NCI-H2107 (cell line): ENCODE data around the gene TRMT6.

ENCODE experiments used
- DNase-seq: peaks from one replicate; lab custom pipeline; 2025; lab: John Stamatoyannopoulos, UW

Gene TRMT6

DNA sequence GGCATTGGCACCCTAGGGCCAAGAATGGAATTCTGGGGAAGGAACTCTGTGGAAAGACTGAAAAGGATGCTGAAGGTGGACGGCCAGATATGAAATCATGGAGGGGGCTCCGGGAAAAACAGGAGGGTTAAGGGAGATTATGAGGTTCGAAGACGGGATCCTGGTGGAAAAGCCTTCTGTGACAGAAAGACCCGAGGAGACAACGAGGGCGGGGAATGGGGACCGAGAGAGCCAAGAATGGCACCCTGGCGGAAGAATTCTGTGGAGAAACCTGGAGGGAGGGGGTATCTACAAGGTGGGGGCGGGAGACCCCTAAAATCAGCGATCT, 426 bp downstream of the TRMT6 start:
- no peak for DNase-seq

DNA sequence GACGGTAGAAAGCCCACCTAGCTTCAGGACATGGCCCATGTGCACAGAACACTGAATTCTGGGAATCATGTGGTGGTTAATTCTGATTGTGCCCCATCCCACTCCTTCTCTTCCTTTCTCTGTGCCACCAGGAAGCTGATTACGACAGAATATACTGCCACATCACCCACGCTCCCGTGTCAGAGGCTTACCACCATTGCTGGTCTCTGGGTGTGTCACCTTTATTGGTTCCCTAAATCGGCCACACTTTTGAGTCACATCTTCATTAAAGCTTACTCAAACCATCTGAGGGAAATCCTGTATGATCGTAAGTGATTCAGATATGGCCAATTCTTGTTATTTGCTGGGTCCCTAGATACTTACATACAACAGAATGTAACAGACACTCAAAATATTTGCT, 3.1 kb downstream of the TRMT6 start:
- DNase-seq, result no peak

DNA sequence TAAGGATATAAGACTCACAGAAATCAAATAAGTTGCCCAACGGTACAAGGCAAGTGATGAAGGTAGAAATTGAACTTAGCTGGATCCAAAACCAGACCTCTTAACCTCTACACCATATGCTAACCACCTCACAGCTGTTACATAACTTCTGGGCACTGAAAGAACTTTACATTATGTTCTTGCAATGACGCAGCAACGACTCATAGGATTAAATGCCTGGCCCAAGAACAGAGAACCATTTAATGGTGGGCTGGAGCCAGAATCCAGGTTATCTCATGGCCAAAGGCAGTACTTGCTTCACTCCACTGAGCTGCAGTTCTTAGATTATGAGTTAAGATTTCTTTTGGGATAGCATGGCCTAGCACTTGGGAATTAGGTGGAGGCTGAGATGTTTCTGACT, 4.4 kb downstream of the TRMT6 start:
- DNase-seq, result no peak

DNA sequence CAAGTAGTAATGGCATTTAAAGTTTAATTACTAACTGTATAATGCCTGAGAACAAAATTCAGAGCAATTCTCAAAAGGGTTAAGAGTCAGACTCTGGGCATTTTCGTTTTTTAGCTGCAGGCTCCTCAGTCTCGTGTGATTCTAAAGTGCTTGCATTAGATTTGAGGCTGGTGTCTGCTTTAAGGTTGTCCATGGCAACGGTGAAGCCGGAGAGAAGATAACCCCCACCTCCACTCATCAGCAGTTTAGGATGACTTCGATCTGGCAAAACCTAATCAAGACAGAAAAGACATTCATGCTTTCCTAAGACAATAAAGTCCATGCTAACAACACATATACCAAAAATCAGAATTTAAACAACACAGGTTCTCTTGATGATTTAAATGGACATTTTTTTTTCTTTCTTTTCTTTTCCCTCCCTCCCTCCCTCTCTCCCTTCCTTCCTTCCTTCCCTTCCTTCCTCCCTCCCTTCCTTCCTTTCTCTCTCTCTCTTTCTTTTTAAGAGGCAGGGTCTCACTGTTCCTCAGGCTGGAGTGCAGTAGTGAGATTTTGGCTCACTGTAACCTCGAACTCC, 11.8 kb downstream of the TRMT6 start:
- DNase-seq, result no peak

DNA sequence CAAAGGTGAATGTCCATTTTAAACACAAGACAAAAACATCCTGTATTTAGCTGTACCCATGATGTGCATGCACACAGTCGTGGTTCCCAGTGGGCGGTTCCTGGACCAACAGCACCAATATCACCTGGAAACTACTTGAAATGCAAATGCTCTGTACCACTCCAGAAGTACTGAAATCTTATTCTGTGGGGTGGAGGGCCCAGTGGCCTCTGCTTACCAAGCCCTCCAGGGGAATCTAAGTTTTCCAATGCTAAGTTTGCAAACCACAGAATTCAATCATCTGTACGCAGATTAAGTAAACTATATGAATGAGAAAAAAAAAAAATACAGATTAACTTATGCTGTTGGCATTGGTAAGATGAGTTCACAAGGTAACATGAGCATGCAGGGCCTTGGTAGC, 14.1 kb downstream of the TRMT6 start:
- DNase-seq, result no peak

DNA sequence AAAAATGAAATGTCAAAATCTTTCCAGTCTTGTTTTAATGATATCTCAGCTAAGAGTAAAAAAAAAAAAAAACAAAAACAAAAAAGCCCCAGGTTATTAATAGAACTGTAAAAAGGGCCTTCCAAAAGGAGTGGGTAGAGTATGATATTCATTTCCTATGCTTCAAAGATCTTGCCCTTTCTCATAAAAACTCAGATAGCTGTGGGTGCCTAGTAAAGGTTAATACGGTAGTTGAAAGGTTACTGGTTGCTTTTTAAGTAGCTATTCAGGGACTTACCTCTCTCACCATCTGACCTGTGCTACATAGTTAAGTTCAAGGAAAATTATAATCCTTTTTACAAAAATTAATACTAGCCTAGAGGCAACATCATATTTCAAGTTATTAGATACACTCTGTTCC, 14.9 kb downstream of the TRMT6 start:
- DNase-seq, result no peak

DNA sequence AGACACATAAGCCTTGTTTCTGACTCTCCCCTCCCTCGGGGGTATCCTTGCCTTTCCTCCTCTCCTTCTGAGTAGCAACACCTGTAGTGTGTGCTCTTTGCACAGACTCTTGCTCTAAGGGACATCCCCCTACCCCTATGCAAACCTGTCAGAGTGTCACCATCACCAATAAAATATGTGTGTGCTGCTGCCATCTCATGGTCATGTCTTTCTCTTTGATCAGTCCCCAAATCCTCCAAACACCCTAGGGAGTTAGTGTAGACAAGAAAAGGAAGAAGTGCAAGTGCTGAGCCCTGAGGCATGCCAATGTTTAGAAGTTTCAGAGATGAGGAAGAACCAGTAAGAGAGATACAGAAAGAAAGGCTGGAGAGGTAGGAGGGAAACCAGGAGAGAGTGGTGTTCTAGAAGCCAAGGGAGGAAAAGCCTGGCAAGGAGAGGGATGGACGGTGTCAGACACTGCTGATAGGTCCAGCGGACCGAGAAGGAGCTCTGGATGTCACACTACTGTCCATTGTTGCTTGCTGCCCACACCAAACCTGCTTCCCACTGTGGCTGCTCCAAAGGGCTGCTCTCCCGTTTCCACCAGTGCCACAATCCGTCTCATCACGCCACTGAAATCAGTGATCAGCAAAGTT, 16.4 kb downstream of the TRMT6 start:
- no peak for DNase-seq

DNA sequence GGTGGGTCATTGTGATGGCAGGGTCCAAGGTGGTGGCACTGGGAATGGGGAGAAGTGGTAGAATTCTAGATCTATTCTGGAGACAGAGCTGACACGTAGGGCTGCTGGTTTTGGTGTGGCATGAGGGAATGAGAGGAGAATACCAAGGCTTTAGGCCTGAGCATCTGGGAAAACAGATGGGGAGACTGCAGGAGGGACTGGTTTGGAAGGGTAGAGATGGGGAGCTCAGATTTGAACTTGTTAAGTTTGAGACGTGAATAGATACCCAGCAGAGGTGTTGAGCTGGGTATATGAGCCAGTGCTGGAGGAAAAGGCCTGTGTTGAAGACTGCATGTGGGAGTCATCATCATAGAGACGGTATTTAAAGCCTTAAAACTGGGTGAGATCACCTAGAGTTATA, 17.5 kb downstream of the TRMT6 start:
- DNase-seq, result no peak

DNA sequence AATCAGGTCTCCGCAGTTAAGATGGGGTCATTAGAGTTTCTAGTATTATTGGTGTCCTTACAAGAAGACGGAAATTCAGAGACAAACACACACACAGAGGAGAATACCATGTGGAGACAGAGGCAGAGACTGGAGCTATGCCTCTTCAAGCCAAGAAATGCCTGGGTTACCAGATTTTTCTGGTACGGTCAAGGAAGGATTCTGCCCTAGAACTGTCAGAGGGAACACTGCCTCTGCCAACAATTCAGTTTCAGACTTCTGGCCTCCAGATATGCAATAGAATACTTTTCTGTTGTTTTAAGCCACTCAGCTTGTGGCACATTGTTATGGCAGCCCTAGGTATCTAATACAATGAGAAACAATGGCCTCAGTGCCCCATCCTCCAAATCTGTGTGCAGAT, 18.9 kb downstream of the TRMT6 start:
- no peak for DNase-seq

DNA sequence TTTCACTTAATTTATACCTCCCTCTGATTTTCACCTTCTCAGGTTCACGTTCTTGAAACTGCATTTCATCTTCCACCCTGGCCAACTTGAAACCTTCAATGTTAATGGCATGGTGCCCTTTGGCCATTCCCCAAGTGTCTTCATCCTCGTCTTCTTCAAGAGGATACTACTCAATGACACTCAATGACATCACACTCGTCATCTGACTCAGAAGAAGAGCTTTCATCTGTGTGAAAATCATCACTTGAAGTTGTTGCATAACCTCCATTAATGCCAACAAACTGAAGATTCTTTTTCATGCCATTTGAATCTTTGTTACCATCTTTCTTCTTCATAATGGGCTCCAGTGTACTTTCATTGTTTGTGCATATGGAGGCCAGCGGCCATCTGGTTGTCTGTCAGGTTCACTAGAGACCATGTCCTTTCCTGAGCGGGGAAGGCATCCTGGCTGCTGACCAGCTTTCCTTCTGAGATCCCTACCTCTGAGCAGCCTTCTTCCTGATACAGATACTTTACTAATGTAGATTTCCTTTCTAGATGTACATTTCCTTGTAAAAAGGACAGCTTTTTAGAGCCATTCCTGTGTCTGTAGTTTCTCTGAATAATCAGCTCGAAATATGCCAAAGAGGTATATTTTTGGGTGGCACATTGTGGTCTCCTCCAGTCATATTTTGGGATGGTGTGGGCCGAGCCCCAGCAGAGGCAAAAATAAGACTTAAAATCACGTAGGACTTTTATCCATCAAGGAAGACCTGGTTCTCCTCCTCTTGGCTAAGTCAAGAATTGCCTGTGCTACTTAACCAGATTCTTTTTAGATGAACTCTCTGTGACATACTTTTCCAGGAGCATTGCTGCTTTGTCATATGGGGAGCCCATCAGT, 21.3 kb downstream of the TRMT6 start:
- DNase-seq, result no peak

DNA sequence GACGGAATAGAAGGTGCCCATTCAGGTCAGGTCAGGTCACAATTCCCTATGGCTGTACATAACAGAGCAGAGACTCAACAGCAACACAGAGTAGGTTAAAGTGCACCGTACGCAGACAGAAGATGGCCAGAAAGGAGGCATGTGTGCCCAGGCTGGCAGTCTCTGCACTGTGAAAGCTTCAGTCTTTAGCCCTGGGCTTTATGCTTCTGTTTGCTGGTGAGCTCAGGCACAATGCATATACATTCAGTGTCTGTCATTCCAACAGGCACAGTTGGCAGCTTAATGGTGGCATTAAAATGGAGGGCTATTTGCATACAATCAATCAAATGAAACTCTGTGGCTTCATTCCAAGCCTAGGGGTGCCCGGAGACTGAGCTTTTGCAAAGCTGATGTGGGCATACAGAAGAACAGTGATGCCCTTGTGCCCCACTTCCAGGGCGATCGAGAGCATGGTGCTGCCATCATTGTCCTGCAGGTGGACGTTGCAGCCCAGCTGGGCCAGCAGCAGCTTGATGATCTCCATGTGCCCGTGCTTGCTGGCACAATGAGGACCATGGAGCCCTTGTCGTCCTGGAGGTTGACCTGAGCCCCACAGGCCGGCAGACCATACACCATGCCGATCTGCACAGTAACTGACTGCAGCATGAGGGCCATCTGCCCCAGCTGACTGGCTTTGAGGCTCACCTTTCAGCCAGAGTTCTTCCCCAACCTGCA, 22.4 kb downstream of the TRMT6 start:
- no peak for DNase-seq

DNA sequence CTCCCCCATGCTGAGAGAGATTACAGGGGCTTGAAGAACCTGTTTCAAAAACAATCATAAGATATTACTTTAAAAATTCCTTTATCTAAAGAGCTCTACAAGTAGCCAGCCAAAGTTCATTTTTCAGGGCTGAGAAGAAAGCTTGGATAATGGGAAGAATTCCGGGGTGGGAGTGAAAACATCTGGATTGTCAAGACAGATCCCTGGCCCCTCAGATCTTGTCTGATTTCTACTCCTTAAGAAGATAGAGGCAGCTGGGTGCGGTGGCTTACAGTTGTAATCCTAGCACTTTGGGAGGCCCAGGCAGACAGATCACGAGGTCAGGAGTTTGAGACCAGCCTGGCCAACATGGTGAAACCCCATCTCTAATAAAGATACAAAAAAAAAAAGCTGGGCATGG, 24.8 kb downstream of the TRMT6 start:
- DNase-seq, result no peak

DNA sequence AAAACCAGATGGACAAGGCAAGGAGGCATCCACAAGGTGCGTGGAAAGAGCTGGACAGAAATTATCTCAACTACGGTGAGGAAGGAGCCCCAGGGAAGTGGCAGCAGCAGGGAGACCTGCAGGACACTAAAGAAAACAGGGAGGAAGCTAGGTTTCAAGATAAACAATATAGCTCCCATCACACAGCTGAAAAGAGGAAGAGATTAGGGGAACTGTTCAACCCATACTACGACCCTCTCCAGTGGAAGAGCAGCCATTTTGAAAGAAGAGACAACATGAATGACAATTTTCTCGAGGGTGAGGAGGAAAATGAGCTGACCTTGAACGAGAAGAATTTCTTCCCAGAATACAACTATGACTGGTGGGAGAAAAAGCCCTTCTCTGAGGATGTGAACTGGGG, 26.8 kb downstream of the TRMT6 start:
- DNase-seq, result no peak

DNA sequence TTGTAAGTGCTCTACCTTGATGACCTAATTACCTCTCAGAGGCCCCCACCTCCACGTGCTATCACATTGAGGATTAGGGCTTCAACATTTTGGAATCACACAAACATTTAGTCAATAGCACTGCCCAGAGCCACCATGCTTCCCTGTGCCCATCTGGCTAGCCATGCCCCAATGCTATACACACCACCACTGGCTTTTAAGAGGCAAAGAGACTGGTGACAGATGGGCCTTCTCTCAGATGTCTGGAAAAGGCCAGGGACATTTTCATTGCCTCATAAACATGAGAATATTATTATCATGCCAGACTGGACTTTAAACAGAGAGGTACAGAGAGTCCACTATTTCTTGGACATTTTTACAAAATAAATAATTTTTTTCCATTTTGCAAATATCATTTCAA, 29.8 kb downstream of the TRMT6 start:
- no peak for DNase-seq

DNA sequence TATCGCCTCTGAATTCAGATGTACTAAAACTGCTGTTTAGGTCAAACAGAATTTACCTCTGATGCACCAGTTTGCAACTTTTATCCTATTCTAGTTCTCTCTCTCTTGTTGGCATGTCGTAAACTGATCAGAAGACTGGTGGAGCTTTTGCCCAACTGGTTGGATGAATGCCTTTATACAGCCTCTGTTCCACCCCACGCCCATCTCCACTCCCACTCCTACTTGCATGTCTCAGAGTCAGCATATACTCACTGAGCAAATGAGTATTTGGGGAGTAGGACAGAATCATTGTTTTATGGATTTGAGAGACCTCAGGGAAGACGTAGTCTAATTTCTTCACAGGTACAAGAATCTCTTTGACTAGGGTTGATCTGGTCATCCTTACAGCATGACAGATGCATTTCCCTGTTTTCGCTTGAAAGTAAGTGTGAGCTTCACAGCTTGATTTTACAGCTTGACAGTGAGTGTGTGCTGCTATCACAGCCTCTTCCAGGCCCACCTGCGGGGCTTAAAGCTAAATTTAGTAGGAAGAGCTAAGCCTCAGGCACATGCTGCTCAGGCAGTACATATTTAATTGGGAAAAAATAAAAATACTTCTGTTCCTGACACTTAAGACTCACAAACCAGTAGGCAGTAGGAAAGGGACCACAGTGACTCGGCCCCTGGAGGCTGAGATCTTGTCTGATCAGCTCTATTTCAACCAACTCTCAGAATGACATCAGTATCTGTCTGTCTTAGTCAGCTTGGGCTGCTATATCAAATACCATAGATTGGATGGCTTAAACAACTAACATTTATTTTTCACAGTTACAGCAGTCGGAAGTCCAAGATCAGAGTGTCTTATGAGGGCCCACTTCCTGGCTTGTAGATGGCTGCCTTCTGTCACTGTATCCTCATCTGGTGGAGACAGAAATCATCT, 30.4 kb downstream of the TRMT6 start:
- DNase-seq, result no peak

DNA sequence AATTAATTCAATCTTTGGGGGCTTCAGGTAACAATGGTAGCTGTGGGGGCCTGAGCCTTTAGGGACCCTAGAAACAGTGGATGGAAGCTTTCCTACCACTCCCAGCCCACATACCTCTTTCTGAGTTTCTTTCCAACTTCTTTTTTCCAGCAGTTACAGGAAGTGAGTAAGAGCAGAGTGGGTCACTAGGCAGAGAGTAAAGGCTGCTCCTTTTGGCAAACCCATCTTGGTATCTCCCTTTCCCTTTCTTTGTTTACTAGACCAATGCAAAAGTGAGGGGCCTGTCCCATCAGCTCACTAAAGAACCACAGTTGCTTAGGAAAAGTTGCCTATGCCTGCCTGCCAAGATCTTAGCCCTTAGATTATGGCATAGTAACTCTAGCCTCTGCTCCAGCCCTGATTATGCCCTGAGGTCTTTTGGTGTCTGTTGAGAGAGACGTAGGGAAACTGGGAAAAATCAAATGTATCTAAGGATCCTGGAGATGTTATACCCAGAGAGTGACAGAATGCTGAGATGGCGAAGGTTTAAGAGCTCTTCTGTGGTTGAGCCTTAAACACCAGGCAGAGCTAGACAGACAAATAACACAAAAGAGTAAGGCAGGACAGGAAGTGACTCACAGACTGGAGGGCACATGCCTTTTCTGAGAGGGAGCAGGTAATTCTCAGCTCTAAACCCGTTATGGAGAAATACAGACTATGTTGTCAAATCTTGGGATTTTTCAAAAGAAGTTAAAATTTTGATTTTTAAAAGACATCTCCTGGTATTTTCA, 31.3 kb downstream of the TRMT6 start:
- DNase-seq, result no peak

DNA sequence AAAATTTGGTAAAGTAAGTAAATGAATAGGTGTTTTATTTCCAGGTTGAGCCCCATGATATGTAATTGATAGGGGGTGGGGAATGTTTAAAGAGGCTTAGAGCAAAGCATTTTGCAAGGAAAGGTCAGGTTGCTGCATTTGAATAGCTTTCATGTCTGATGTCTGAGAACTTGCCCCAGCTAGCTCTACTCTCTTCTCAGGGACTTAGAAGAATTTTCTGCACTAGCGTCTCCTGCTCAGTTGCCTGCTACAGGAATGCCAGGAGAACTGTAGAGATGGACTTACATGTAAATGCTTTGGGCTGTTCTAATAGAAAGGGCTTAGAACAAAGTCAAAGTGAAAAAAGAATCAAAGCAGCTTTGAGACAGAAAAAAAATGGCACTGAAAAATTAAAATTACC, 35.5 kb downstream of the TRMT6 start:
- no peak for DNase-seq

DNA sequence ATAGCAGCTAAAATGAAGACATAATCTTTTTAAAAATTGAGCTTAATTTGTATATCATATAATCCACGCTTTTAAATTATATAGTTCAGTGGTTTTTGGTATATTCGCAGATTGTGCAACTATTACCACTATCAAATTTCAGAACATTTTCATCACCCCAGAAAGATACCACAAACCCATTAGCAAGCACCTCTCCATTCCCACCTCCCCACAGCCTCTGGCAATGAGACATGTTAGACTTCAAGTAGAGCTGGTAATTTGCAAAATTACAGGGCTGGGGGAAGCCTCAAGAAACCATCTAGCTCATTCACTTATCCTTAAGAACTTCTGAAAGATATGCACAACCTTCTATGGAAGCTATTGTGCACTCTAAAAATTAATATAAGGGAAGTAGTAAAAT, 37.2 kb downstream of the TRMT6 start:
- no peak for DNase-seq

DNA sequence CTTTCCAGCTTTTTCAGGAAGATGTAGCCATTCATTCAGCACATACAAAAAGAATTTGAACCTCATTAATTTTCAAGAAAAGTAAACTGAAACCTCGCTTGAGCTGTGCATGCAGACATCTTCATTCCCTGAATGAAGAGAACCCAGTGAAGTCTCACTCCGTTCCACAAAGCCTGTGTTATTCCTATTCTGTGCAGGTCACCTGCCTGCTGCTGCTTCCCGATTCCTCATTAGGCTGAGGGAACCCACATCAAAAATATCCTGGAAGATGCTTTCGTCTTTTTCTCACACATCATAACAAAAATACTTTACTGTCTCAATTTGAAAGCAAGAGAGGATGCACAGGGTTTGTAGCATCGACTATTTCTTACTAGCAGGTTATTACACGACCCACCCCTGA, 40.1 kb downstream of the TRMT6 start:
- no peak for DNase-seq

DNA sequence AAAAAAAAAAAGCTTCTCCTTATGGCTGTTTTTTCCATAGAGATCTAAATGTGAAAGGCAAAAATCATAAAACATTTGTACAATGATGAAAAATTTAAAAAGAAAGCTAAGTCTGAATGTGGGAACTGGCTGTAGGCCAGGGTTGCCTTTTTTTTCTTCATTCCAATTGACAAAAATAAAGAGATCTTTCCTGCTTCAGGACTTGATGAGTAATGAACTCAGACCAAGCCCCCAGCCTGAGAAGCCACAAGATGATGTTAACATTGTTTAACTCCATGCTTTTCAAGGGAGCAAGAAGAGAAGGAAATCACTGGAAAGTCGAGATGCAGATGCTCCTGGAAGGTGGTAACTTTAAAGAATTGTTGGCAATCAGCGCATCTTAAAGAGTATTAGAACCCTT, 41.4 kb downstream of the TRMT6 start:
- DNase-seq, result no peak

DNA sequence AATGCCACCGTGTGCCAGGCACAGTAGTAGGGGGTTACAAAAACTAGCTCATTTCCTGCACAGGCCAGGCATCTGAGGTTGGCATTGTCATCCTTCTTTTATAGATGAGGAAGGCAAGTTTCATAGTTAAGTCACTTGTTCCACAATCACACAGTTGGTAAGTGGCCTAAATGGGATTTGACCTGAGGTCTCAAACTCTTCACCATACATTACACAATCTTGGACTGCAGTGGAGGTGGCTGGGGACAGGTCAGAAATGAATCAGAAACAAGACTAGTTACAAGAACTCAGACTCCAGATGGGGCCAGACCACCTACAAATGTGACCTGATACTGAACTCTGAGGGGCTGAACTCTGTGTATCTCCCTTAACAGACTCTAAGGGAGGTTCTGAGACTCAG, 49.4 kb downstream of the TRMT6 start:
- no peak for DNase-seq
